Chondrocyte (in vitro differentiated cells): ENCODE results near the gene GABRA4. TPM values are rescaled to one million over a fixed set of nuclear protein-coding genes. Genes with fewer than 3 reads are reported as not detected.

ENCODE experiments used
- DNase-seq: peaks from one replicate; pipeline ENCODE4 v3.0.0; 2021; ENCODE audit warnings: mixed read lengths, low spot score
- H3K27ac Mint-ChIP-seq: one replicate; pipeline ENCODE4 v1.8.0; 2021; ENCODE audit warnings: mild to moderate bottlenecking, moderate library complexity, mixed read lengths; ENCODE audit not compliant: unreplicated experiment
- H3K27me3 Mint-ChIP-seq: 2 replicates; pipeline ENCODE4 v1.8.0; 2021; ENCODE audit warnings: low read depth, mixed read lengths
- H3K36me3 Mint-ChIP-seq: 2 replicates; pipeline ENCODE4 v1.8.0; 2021; ENCODE audit warnings: low read depth, mixed read lengths
- H3K4me1 Mint-ChIP-seq: 2 replicates; pipeline ENCODE4 v1.8.0; 2021; ENCODE audit warnings: low read depth, mild to moderate bottlenecking, mixed read lengths
- H3K4me3 Mint-ChIP-seq: one replicate; pipeline ENCODE4 v1.8.0; 2021; ENCODE audit warnings: mild to moderate bottlenecking, moderate library complexity, mixed read lengths; ENCODE audit not compliant: unreplicated experiment
- H3K9me3 Mint-ChIP-seq: 2 replicates; pipeline ENCODE4 v1.8.0; 2021; ENCODE audit warnings: low read depth, mixed read lengths
- total RNA-seq: library from RNA; stranded (reverse); gene quantifications from 3 replicates; pipeline ENCODE4 v1.2.1, GENCODE V29; 2021
- TF ChIP-seq, protein P1 (sequence below): fragments of 200-600 bp; sonication (generic); IDR thresholded peaks from 2 replicates; pipeline ENCODE4 v1.5.0; 2021; ENCODE audit warnings: antibody characterized with exemption, mild to moderate bottlenecking, moderate library complexity

Gene GABRA4
- total RNA-seq, 1 donor from 2014 or later: not detected

DNA sequence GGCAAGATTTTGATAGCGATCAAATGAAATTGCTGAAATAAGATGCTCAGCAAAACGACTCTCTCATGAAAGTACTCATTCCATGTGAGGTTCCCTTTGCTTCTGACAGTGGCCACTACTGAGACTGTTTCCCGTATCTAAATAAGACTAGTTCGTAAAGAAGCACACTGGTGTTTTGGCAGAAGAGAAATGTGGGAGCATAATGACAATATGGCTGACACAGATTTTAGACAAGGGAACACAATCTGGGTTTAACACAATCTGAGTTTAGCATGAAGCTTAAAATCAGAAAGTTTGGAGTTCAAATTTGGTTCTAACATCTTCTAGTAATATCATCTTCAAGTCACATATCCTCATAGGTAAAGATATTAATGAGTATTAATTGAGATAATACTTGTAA, 13.7 kb downstream of the GABRA4 start:
- Mint-ChIP-seq H3K27me3 (peaks cover 43% of the 10 kb centered on the region), H3K9me3 (no peaks in the 10 kb centered on the region), H3K36me3 (no peaks in the 10 kb centered on the region), H3K4me1 (no peaks in the 10 kb centered on the region), H3K27ac (no peak overlapping the region), H3K4me3 (no peak overlapping the region)
- TF ChIP-seq, protein P1, sequence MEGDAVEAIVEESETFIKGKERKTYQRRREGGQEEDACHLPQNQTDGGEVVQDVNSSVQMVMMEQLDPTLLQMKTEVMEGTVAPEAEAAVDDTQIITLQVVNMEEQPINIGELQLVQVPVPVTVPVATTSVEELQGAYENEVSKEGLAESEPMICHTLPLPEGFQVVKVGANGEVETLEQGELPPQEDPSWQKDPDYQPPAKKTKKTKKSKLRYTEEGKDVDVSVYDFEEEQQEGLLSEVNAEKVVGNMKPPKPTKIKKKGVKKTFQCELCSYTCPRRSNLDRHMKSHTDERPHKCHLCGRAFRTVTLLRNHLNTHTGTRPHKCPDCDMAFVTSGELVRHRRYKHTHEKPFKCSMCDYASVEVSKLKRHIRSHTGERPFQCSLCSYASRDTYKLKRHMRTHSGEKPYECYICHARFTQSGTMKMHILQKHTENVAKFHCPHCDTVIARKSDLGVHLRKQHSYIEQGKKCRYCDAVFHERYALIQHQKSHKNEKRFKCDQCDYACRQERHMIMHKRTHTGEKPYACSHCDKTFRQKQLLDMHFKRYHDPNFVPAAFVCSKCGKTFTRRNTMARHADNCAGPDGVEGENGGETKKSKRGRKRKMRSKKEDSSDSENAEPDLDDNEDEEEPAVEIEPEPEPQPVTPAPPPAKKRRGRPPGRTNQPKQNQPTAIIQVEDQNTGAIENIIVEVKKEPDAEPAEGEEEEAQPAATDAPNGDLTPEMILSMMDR: no peak
- no peak for DNase-seq

DNA sequence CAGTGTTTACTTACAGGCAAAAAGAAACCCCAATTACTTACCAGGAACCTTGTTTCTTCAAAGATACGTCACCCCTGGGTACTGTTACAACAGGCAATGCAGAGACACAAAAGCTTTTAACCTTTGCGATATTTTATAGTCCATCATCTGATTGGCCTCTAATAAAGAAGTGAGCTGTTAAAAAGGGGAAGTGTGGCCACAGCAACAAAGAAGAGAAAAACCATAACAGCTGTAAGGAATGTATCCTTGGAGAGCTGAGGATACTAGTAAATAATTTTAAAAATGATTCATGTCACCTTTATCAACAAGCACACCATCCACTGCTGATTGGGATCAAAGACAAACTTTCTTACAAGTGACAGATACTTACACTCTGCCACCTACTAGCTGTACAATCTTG, 14.1 kb downstream of the GABRA4 start:
- TF ChIP-seq, protein P1: no peak
- H3K36me3 Mint-ChIP-seq: no peaks in the 10 kb centered on the region
- H3K27ac Mint-ChIP-seq: no peak overlapping the region
- H3K9me3 Mint-ChIP-seq: no peaks in the 10 kb centered on the region
- peaks cover 45% of the 10 kb centered on the region for H3K27me3 Mint-ChIP-seq
- no peak for DNase-seq
- no peak overlapping the region for H3K4me3 Mint-ChIP-seq
- H3K4me1 Mint-ChIP-seq: no peaks in the 10 kb centered on the region

DNA sequence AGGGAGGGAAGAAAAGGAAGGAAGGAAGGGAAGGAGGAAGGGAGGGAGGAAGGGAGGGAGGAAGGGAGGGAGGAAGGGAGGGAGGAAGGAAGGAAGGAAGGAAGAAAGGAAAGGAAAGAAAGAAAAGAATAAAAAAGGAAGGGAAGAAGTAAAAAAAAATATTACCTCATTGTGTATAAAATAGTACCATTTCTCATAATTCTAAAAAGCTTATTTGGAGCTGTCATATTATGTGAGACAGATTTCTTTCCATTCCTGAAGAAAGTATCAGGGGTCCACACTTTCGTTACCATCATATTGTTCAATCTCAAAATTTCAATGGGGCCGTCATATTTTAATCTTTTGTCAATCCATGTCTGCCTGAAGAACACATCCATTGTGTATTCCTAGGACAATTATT, 16.1 kb downstream of the GABRA4 start:
- TF ChIP-seq, protein P1: no peak
- Mint-ChIP-seq H3K9me3 (no peaks in the 10 kb centered on the region), H3K4me1 (no peaks in the 10 kb centered on the region), H3K4me3 (no peak overlapping the region), H3K36me3 (no peaks in the 10 kb centered on the region), H3K27ac (no peak overlapping the region), H3K27me3 (peaks cover 45% of the 10 kb centered on the region)
- no peak for DNase-seq

DNA sequence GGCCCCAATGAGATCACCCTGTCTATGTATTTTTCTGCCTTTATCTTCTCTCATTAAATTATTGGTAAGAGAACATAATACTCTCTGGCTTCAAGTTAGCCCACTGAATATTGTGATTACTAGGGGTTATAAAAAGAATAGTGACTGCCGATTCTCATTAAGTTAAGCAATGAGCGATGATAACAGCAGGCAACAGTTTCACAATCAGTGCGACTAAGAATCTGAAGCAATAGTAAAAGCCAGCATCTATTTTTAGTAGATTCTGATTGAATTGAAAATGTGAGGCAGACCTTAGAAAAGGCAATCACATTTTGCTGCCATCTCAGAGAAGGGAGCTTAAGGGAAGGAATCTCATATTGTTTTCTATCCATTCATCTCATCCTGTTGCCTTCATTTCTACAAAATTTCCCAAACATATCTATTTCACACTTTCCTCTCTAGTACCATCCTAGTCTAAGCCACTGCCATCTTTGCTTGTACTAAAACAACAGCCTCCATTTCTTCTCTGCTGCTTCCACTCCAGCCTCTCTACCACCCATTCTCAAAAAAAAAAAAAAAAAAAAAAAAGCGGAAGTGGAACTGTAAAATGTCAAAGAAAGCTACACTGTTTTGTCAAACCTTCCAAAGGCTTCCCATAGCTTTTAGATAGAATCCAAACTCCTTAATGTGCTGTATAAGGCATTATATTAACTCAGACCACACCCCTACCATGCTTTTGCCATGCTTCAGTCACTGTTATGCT, 17.4 kb downstream of the GABRA4 start:
- Mint-ChIP-seq H3K27ac (no peak overlapping the region), H3K4me1 (no peaks in the 10 kb centered on the region), H3K27me3 (peaks cover 37% of the 10 kb centered on the region), H3K36me3 (no peaks in the 10 kb centered on the region), H3K4me3 (no peak overlapping the region), H3K9me3 (no peaks in the 10 kb centered on the region)
- TF ChIP-seq, protein P1: no peak
- DNase-seq: no peak

DNA sequence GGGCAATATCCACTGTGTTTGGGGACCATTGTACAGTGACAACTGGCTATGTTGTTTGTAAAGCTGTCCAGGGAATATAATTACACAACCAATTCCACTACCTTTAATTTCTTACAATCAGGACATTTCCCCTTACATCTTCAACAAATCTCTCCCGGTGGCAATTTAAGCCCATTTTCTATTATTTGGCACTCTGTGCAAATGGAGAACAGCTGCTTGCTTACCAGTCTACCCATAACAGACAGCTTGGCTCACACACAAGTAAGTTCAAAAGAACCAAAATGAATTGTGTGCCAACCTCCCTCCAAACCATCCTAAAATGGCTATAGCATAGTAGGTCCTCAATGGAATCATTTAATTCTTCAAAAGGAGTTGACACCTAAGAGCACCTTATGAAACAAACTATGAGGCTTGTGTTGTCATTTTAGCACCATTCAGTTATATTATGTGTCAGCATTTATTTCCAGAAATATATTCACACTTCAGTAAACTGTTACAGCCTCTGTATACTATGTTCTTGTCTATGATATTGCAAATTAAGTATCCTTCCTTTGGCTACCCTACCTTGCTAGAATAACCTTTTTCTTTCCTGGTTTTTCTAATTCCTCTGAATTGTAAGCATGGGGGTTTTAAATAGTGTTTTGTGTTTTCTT, 18.4 kb downstream of the GABRA4 start:
- H3K27me3 Mint-ChIP-seq: peaks cover 39% of the 10 kb centered on the region
- no peaks in the 10 kb centered on the region for H3K36me3 Mint-ChIP-seq
- no peaks in the 10 kb centered on the region for H3K4me1 Mint-ChIP-seq
- no peak overlapping the region for H3K4me3 Mint-ChIP-seq
- H3K9me3 Mint-ChIP-seq: no peaks in the 10 kb centered on the region
- TF ChIP-seq, protein P1: no peak
- DNase-seq: no peak
- no peak overlapping the region for H3K27ac Mint-ChIP-seq
